Liver (tissue), 9 donors: ENCODE measurements around the gene VAMP4. TPM values are rescaled to one million over a fixed set of nuclear protein-coding genes. Genes with fewer than 3 reads are reported as not detected.

ENCODE experiments used
- DNase-seq: peaks from one replicate; pipeline ENCODE4 v3.0.0-alpha.2; 2017; ENCODE audit warnings: low spot score
- H3K27ac ChIP-seq, 2 donors: one replicate each; pipeline ENCODE4 v1.7.0; 2013; ENCODE audit warnings: inconsistent platforms in 2 of 2, low read length in 2 of 2, control low read depth in 1 of 2, low read depth in 1 of 2, mild to moderate bottlenecking in 1 of 2
- H3K27me3 ChIP-seq, 4 donors: one replicate each; pipeline versions ENCODE4 v1.6.1 to v1.7.0; 2013; ENCODE audit warnings: low read length in 3 of 4, inconsistent platforms in 1 of 4, mild to moderate bottlenecking in 1 of 4, moderate library complexity in 1 of 4; ENCODE audit not compliant: control insufficient read depth in 4 of 4, insufficient read depth in 4 of 4
- H3K36me3 ChIP-seq, 4 donors: one replicate each; pipeline versions ENCODE4 v1.6.1 to v1.7.0; 2013; ENCODE audit warnings: low read length in 3 of 4, mild to moderate bottlenecking in 3 of 4, low read depth in 1 of 4, moderate library complexity in 1 of 4; ENCODE audit not compliant: control insufficient read depth in 4 of 4, insufficient read depth in 3 of 4
- H3K4me1 ChIP-seq, 4 donors: one replicate each; pipeline versions ENCODE4 v1.6.1 to v1.7.0; 2013; ENCODE audit warnings: low read length in 3 of 4, mild to moderate bottlenecking in 3 of 4, moderate library complexity in 1 of 4; ENCODE audit not compliant: control insufficient read depth in 4 of 4, insufficient read depth in 4 of 4
- H3K4me3 ChIP-seq, 3 donors: one replicate each; pipeline versions ENCODE4 v1.6.1 to v1.7.0; 2013; ENCODE audit warnings: low read length in 3 of 3, control low read depth in 1 of 3, low read depth in 1 of 3, mild to moderate bottlenecking in 1 of 3
- H3K9ac ChIP-seq, 2 donors: one replicate each; pipeline ENCODE4 v1.7.0; 2013; ENCODE audit warnings: low read length in 2 of 2, mild to moderate bottlenecking in 2 of 2, moderate library complexity in 2 of 2, control low read depth in 1 of 2, low read depth in 1 of 2
- H3K9me3 ChIP-seq, 4 donors: one replicate each; pipeline versions ENCODE4 v1.6.1 to v1.7.0; 2013; ENCODE audit warnings: low read length in 3 of 4; ENCODE audit not compliant: control insufficient read depth in 4 of 4
- ATF3 ChIP-seq: IDR thresholded peaks from 2 replicates; pipeline ENCODE4 v1.6.1; 2016; ENCODE audit warnings: antibody characterized with exemption
- CTCF ChIP-seq: fragments of 150-350 bp; IDR thresholded peaks from 2 replicates; pipeline ENCODE4 v1.5.1; 2017; ENCODE audit warnings: improper control_type of control experiment, low read depth, low read length; ENCODE audit not compliant: missing input control
- EGR1 ChIP-seq, 2 donors: IDR thresholded peaks; 2 replicates each; pipeline ENCODE4 v1.6.1; 2016 to 2018; ENCODE audit warnings: antibody characterized with exemption in 2 of 2, low read depth in 2 of 2
- HNF4G ChIP-seq: IDR thresholded peaks from 2 replicates; pipeline ENCODE4 v1.6.1; 2016; ENCODE audit warnings: antibody characterized with exemption
- MAX ChIP-seq: IDR thresholded peaks from 2 replicates; pipeline ENCODE4 v1.6.1; 2016; ENCODE audit warnings: antibody characterized with exemption
- RAD21 ChIP-seq, 2 donors: IDR thresholded peaks; 2 replicates each; pipeline ENCODE4 v1.6.1; 2016; ENCODE audit warnings: antibody characterized with exemption in 2 of 2, mild to moderate bottlenecking in 2 of 2
- RXRA ChIP-seq, 2 donors: IDR thresholded peaks; 2 replicates each; pipeline ENCODE4 v1.6.1; 2017 to 2018; ENCODE audit warnings: antibody characterized with exemption in 2 of 2, mild to moderate bottlenecking in 1 of 2
- SP1 ChIP-seq: IDR thresholded peaks from 2 replicates; pipeline ENCODE4 v1.6.1; 2018; ENCODE audit warnings: antibody characterized with exemption, mild to moderate bottlenecking
- TAF1 ChIP-seq: conservative IDR thresholded peaks from 2 replicates; pipeline ENCODE4 v1.6.1; 2016; ENCODE audit warnings: antibody characterized with exemption, mild to moderate bottlenecking
- WGBS: extraction: QIAGEN DNeasy Blood & Tissue Kit; methylation state at CpG from one replicate; pipeline ENCODE4 v1.1.7; 2013; 5-methylcytosine and 5-hydroxymethylcytosine counted together
- polyA plus RNA-seq, 2 donors: library from polyadenylated mRNA; stranded (reverse) in 1 of 2; unstranded in 1 of 2; fragments of 200-250 nt in 1 of 2; fragments of >200 nt in 1 of 2; fragmentation: Nextera tagmentation in 1 of 2; extraction: Ambion mirVana in 1 of 2; gene quantifications; one replicate each; pipeline versions ENCODE4 v1.2.1 to v1.2.3, GENCODE V29; 2013 to 2015
- total RNA-seq, 2 donors: library from RNA; depleted of rRNA; stranded (reverse); fragments of >200 nt; gene quantifications; one replicate each; pipeline ENCODE4 v1.2.3, GENCODE V29; 2014
- donor health status: healthy.
- donor health status: healthy.
- donor health status: healthy.
- donor health status: healthy.
- donor health status: healthy.

VAMP4 gene
- total and polyA plus RNA-seq, 4 donors: 4.0 to 6.1 (median 4.8) TPM

- TF ChIP-seq ATF3: no peak
- TF ChIP-seq RAD21 (IDR thresholded peaks at IDR 0.05): peak; percentile 57 to 70
- no peak for TF ChIP-seq SP1
- TF ChIP-seq TAF1: peak; percentile 14
- TF ChIP-seq RXRA (IDR thresholded peaks at IDR 0.05): peak in 1 of 2 donors; percentile 22
- TF ChIP-seq EGR1 (IDR thresholded peaks at IDR 0.05; ENCODE audit: low read depth in 2 of 2): no peak
- TF ChIP-seq CTCF: peak; percentile 49
- Histone ChIP-seq H3K36me3 (peaks cover 0 to 5% (median 2%) of the 10 kb centered on the region in 4 donors), H3K27ac (peak overlapping the region; percentile 93 to 98), H3K4me1 (peaks cover 4 to 20% (median 10%) of the 10 kb centered on the region in 4 donors), H3K9ac (peak overlapping the region; percentile 86 to 91), H3K4me3 (peak overlapping the region; percentile 87 to 92 (median 91)), H3K27me3 (no peaks in the 10 kb centered on the region), H3K9me3 (no peaks in the 10 kb centered on the region)
- DNase-seq: peak; percentile 56
- WGBS: 2% methylated on average over 28 of the region's 28 CpGs
These were observed 636 bp downstream of the VAMP4 start for GRCh38 chr1:171740987-171741871.

GRCh38 chr1:171740356-171740863 is 1.5 kb downstream of the VAMP4 start:
- H3K4me3 ChIP-seq: peak overlapping the region in 1 of 3 donors; percentile 91
- H3K27ac ChIP-seq: no peak overlapping the region

More at GRCh38 chr1:171740356-171740863, 1.5 kb downstream of the VAMP4 start:
- 82% methylated on average over 2 of the region's 2 CpGs for WGBS
- Histone ChIP-seq H3K9ac (peak overlapping the region; percentile 17 to 86), H3K36me3 (peaks cover 0 to 6% (median 3%) of the 10 kb centered on the region in 4 donors), H3K27me3 (no peaks in the 10 kb centered on the region), H3K4me1 (peaks cover 4 to 20% (median 10%) of the 10 kb centered on the region in 4 donors), H3K9me3 (no peaks in the 10 kb centered on the region)
- no peak for DNase-seq
- TF ChIP-seq CTCF: no peak
- no peak for TF ChIP-seq HNF4G
- TF ChIP-seq EGR1 (IDR thresholded peaks at IDR 0.05; ENCODE audit: low read depth in 2 of 2): no peak
- no peak for TF ChIP-seq RAD21 (IDR thresholded peaks at IDR 0.05)
- TF ChIP-seq RXRA (IDR thresholded peaks at IDR 0.05): no peak
- no peak for TF ChIP-seq MAX
